Melanocyte of skin (primary cell): Measurements from ENCODE around the gene VMO1. TPM values are rescaled to one million over a fixed set of nuclear protein-coding genes. Genes with fewer than 3 reads are reported as not detected.

Experiments
- total RNA-seq, 2 donors: library from RNA; depleted of rRNA; stranded (reverse); fragments of >200 nt; gene quantifications; 2 replicates each; pipeline ENCODE4 v1.2.3, GENCODE V29; 2012

Gene VMO1, protein sequence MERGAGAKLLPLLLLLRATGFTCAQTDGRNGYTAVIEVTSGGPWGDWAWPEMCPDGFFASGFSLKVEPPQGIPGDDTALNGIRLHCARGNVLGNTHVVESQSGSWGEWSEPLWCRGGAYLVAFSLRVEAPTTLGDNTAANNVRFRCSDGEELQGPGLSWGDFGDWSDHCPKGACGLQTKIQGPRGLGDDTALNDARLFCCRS
- not detected for total RNA-seq

DNA sequence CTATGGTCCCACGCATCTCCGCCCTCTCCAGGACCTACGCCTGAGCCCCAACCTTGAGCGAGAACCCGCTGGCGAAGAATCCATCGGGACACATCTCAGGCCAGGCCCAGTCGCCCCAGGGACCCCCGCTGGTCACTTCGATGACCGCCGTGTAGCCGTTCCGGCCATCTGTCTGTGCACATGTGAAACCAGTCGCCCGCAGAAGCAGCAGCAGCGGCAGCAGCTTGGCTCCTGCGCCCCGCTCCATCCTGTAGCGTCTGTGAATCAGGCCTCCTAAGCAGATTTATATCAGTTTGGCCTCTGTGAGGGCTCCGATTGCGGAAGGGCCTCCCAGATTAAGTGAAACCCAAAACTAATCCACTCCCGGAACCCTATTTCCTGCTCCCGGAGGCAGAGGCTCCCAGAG, at the start of gene VMO1:
TSS of gene VMO1 (minus strand) at position 259 of the 406 bp plus-strand sequence. CDS start at position 247, 12 bp downstream.

DNA sequence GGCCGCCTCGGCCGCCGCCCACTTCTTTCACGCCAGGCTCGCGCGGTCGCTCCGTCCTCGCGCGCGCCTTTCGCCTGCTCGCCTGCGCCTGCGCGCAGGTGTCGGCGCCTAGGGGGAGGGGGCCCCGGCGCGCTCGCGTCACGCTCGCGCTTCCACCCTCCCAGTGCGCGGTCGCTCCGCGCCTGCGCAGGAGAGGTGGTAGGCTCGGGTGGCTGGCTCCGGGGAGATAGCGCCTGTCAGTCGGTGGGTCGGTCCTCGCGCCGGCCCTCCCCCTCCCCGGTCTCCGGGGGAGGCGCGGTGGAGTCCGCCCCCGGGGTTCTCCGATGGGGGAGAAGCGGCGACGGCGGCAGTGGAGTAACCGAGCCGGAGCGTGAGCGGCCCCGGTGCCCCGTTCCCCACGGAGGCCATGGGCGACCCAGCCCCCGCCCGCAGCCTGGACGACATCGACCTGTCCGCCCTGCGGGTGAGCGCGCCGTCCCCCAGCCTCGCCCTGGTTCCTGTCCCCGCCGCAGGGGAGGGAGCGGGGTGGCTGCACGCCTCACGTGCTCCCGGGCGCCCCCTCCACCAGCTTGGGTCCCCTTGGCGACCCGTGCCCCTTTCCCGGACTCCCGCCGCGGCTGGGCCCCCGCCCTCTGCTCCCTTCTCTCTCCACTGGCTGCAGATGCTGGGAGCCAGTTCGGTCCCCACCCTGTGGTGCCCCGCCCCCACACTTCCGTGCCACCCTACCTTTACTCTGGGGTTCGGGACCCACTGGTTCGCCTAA, 47.2 kb upstream of the VMO1 start, which contains the start of gene MINK1:
TSS of gene MINK1 (plus strand) at position 163 of the 763 bp plus-strand sequence. CDS start at position 407, 244 bp downstream.

DNA sequence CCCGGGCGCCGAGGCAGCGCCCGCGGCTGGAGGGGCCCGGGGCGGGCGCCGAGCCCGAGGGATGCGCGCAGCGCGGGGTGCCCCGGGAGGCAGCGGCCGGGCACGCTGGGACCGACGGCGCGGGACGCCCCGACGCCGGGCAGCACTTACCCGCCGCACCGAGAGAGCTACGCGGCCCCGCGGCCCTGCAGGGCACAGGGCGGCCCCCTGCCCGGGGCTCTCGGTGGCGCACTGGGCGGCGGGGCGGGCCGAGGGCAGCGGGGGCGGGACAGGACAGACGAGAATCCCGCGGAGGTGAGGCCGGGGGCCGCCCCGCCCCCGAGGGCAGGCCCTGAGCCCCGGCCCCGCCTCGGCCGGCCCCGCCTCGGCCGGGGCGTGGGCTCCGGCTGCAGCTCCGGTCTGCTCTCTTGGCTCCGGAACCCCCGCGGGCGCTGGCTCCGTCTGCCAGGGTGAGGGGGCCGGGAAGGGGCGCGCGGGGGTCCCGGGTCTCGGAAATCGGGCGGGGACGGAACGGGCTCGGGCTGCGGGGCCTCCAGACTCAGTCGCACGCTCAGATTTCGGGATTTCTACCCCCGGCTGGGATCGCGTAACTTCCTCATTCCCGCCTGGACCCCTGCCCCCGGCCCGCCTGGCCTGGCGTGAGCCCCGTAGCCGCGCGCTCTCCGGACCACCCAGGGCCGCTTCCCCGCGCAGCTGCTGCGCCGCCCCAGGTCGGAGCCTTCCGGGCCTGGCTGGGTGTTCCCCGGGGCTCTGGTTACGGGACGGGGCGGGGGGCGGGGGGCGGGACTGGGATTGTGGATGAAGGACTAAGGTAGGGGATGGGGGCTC, 20.8 kb upstream of the VMO1 start, which contains the start of gene PLD2:
TSS of gene PLD2 (plus strand) at position 376 of the 828 bp plus-strand sequence. CDS start 621 bp downstream, outside the sequence.

GRCh38 chr17:4802228-4802627, 16.1 kb upstream of the VMO1 start, which contains the start of gene C17orf114:
Gene C17orf114, minus strand, starts transcription at chr17:4802328.

DNA sequence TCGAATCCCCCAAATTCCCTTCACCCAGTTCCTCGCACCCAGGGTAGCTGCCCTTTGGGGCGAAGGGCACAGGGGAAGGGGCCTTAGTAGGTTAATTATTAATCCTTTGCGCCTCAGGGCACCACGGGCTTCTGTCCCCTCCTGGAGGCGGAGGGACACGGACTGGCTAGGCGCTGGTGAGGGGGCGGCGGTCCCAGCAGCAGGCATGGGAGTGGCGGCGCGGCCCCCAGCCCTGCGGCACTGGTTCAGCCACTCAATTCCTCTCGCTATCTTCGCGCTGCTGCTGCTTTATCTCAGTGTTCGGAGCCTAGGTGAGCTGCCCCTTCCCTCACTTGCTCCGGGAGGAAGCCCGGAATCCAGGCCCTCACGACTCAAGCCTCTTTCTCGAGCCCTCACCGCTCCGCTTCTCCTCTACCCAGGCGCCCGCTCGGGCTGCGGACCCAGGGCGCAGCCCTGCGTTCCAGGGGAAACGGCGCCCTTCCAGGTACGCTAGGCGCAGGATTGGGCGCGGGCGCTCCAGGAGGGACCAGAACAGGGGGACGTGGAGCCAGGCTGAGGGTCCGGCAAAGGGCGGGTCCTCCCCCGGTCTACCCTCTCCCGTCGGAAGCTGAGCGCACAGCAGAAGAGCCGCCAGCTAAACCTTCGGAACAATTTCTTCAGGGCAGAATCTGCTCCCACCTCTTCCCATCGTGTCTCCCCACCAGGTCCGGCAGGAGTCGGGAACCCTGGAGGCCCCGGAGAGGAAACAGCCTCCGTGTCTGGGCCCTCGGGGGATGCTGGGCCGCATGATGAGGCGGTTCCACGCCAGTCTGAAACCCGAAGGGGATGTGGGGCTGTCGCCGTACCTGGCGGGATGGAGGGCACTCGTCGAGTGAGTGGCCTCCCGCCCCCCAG, 2.9 kb upstream of the VMO1 start, which contains the start of gene GLTPD2:
TSS of gene GLTPD2 (plus strand) at position 158 of the 894 bp plus-strand sequence. CDS start at position 206, 48 bp downstream.

DNA sequence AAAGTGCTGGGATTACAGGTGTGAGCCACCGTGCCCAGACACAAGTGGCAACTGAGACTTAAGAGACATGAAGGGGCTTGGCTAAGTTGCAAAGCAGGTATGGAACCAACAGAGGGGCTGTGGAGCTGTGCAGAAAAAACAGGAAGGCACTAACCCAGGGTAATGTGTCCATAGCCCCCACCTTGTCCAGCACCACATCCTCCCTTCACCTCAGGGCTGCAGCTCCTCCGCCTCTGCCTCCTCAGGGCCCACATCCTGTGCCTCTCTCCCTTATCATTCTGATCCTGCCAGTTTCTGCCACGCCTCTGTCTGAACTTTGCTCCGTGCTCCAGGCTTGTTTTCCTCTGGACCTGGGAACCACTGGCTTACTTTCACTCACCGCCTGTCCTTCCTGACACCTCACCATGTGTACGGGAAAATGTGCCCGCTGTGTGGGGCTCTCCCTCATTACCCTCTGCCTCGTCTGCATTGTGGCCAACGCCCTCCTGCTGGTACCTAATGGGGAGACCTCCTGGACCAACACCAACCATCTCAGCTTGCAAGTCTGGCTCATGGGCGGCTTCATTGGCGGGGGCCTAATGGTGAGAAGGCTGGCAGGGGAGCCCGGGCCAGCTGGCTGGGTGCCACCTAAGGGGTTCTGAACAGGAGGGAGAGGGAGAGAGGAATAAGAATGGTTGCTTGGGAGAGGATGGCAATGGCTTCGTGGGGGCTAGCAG, 14.5 kb downstream of the VMO1 start, which contains the start of gene TM4SF5:
TSS of gene TM4SF5 (plus strand) at position 368 of the 716 bp plus-strand sequence. CDS start at position 405, 37 bp downstream.

DNA sequence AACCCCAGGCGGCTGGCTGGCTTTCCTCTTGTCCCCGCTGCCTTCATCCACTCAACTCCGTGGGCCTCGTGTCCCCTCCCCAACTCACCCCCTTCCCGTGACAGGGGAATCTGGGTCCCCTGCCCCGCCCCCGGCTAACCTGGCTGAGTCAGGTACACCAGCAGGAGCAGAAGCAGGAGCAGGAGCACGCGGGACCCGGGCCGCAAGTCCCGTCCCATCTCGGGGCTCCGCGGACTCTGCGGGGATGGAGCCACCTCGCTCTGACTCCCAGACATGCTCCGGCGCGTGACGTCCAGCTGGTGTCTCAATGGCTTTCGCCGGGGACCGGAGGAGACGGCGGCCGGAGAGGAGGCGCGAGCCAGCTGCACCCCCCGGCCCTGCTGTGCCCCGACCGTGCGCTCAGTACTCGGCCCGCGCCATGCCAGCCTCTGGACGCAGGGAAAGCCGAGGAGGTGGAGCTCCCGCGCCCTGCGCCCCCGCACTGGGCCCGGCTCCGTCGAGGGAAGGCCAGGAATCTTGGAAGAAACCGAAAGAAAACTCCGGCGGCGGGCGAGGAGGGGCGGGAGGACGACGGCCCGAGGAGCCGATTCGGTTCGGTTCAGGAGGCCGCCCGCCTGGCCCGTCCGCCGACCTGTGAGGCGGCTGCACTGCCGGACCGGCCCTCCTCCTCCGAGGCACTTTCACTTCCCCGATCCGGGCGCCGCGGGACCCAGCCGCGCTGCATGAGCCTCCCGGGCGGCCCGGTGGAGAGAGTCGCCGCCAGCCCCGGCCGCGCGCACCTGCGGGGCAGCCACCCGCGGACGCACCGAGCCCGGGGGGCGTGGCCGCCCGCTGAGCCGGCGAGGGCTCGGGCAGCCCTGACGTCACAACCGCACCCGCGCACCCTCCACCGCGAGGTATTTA, 46.8 kb downstream of the VMO1 start, which contains the start of the genes CXCL16 and ZMYND15:
TSS of gene CXCL16 (minus strand) at position 807 of the 903 bp plus-strand sequence. CDS start at position 218, 589 bp downstream.
TSS of gene ZMYND15 (plus strand) at position 712 of the 903 bp plus-strand sequence. CDS start 716 bp downstream, outside the sequence.

Other genes starting within 250 kb of the VMO1 start
- gene MYBBP1A, start 231.0 kb downstream of the VMO1 start, total RNA-seq, result 10 to 100 TPM; 51.3 to 96.9 TPM
- gene GGT6, start 225.8 kb downstream of the VMO1 start, total RNA-seq, result not detected
- gene SMTNL2, start 201.8 kb downstream of the VMO1 start, total RNA-seq, result not detected
- not detected for gene ALOX15, start 144.7 kb downstream of the VMO1 start, total RNA-seq
- 10 to 100 TPM; 24.4 to 31.6 TPM for gene PELP1, start 82.2 kb downstream of the VMO1 start, total RNA-seq
- 1 to 10 TPM; 8.3 to 9.7 TPM for gene ARRB2, start 75.7 kb downstream of the VMO1 start, total RNA-seq
- gene MED11, start 54.9 kb downstream of the VMO1 start, total RNA-seq, result 10 to 100 TPM; 17.0 to 18.2 TPM
- gene ZMYND15, start 46.5 kb downstream of the VMO1 start, total RNA-seq, result under 1 TPM; under 0.01 to 0.69 TPM
- 1 to 10 TPM; 1.7 to 6.5 TPM for gene CXCL16, start 46.4 kb downstream of the VMO1 start, total RNA-seq
- gene TM4SF5, start 14.5 kb downstream of the VMO1 start, total RNA-seq, result not detected
- not detected for gene GLTPD2, start 2.6 kb upstream of the VMO1 start, total RNA-seq
- gene PSMB6, start 9.8 kb upstream of the VMO1 start, total RNA-seq, result 100 to 1,000 TPM; 137 to 165 TPM
- 10 to 100 TPM in 1 of 2 donors, 1 to 10 TPM in 1; 8.9 to 10.3 TPM for gene PLD2, start 20.8 kb upstream of the VMO1 start, total RNA-seq
- 10 to 100 TPM; 37.6 to 40.6 TPM for gene MINK1, start 47.0 kb upstream of the VMO1 start, total RNA-seq
- under 1 TPM in 1 of 2 donors, not detected in 1; 0.69 TPM for gene C17orf107, start 113.2 kb upstream of the VMO1 start, total RNA-seq
- gene CHRNE, start 116.7 kb upstream of the VMO1 start, total RNA-seq, result under 1 TPM in 1 of 2 donors, not detected in 1; 0.69 TPM
- gene GP1BA, start 145.9 kb upstream of the VMO1 start, total RNA-seq, result not detected
- gene SLC25A11, start 153.7 kb upstream of the VMO1 start, total RNA-seq, result 100 to 1,000 TPM in 1 of 2 donors, 10 to 100 TPM in 1; 92.9 to 111 TPM
- gene RNF167, start 153.9 kb upstream of the VMO1 start, total RNA-seq, result 10 to 100 TPM; 32.0 to 42.0 TPM
- gene PFN1, start 162.2 kb upstream of the VMO1 start, total RNA-seq, result 100 to 1,000 TPM; 444 to 707 TPM
- 1 to 10 TPM; 2.7 to 5.5 TPM for gene ENO3, start 164.8 kb upstream of the VMO1 start, total RNA-seq
- 10 to 100 TPM; 22.4 to 30.0 TPM for gene SPAG7, start 181.5 kb upstream of the VMO1 start, total RNA-seq
- gene CAMTA2, start 201.3 kb upstream of the VMO1 start, total RNA-seq, result 10 to 100 TPM in 1 of 2 donors, 1 to 10 TPM in 1; 9.0 to 20.0 TPM
- gene INCA1, start 211.2 kb upstream of the VMO1 start, total RNA-seq, result under 1 TPM; under 0.01 to 0.69 TPM
- 10 to 100 TPM; 25.1 to 29.6 TPM for gene KIF1C, start 211.6 kb upstream of the VMO1 start, total RNA-seq
- gene SLC52A1, start 249.1 kb upstream of the VMO1 start, total RNA-seq, result not detected